ENCODE data around the gene DNAI1. TPM values are rescaled to one million over a fixed set of nuclear protein-coding genes. Genes with fewer than 3 reads are reported as not detected.

Gene DNAI1
- total RNA-seq, 4 donors from 2014 or later: not detected

DNA sequence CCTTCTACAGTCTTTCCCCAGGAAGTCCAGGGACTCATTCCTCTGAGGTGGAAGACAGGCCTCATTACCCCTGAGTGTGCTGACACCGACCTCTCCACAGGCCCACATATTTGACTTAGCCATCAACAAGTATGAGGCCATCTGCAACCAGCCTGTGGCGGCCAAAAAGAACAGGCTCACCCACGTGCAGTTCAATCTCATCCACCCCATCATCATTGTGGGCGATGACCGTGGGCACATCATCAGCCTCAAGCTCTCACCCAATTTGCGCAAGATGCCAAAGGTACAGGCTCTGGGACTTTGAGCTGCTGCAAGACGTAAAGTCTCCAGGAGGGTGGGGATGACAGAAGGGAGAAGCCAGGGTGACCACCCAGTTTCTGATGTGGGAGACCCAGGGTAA, 58.6 kb downstream of the DNAI1 start:
- DNase-seq (ENCODE audit: low spot score) (no peak), ATAC-seq (ENCODE audit: low FRiP score) (no peak)
- TF ChIP-seq, protein P1, sequence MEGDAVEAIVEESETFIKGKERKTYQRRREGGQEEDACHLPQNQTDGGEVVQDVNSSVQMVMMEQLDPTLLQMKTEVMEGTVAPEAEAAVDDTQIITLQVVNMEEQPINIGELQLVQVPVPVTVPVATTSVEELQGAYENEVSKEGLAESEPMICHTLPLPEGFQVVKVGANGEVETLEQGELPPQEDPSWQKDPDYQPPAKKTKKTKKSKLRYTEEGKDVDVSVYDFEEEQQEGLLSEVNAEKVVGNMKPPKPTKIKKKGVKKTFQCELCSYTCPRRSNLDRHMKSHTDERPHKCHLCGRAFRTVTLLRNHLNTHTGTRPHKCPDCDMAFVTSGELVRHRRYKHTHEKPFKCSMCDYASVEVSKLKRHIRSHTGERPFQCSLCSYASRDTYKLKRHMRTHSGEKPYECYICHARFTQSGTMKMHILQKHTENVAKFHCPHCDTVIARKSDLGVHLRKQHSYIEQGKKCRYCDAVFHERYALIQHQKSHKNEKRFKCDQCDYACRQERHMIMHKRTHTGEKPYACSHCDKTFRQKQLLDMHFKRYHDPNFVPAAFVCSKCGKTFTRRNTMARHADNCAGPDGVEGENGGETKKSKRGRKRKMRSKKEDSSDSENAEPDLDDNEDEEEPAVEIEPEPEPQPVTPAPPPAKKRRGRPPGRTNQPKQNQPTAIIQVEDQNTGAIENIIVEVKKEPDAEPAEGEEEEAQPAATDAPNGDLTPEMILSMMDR (IDR thresholded peaks at IDR 0.05): no peak

DNA sequence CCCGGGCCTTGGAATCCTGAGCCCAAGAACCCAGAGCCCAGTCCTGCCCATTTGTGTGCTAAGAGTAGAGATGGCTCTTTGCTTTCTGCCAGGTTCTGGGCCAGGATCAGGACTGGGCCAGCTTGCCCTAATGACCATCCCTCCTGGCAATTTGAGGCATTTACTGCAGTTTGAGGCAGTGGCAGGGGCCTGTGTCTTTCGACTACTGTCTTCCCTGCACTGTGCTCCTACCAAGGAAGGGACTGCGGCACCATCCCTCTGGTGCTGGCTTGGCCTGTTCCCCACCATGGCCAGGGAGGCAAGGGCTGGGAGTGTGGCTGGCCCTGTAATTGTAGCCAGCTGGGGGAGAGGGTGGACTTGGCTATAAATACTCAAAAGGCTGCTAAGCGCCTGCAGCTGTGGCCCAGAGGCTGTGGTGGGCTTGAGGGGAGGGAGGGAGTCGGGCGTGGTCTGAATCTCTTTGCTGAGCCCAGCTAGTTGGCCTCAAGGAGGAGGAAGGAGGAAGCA, 59.6 kb downstream of the DNAI1 start:
- no peak for DNase-seq (ENCODE audit: low spot score)
- TF ChIP-seq, protein P1 (IDR thresholded peaks at IDR 0.05): no peak

DNA sequence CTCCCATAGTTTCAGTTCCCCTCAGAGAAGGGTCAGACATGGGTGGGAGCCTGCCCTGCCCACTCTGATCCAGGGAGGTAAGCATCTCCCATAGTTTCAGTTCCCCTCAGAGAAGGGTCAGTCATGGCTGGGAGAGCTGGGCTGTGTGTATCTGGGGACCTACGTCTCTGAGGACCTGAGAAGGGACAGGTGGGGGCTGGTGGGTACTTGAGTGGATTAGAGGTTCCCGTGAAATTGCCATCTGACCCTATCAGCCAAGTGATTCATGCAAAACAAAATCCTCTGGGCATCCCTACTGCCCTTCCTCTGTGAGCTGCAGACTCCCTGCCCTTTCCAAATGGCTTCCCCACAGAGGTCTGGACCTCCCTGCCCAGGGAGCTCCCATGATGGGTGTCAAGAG, 60.3 kb downstream of the DNAI1 start:
- ATAC-seq (ENCODE audit: low FRiP score) (no peak), DNase-seq (ENCODE audit: low spot score) (no peak)
- TF ChIP-seq, protein P1 (IDR thresholded peaks at IDR 0.05): no peak

More for the DNA sequence above, 59.6 kb downstream of the DNAI1 start:
- no peak for ATAC-seq (ENCODE audit: low FRiP score)

DNA sequence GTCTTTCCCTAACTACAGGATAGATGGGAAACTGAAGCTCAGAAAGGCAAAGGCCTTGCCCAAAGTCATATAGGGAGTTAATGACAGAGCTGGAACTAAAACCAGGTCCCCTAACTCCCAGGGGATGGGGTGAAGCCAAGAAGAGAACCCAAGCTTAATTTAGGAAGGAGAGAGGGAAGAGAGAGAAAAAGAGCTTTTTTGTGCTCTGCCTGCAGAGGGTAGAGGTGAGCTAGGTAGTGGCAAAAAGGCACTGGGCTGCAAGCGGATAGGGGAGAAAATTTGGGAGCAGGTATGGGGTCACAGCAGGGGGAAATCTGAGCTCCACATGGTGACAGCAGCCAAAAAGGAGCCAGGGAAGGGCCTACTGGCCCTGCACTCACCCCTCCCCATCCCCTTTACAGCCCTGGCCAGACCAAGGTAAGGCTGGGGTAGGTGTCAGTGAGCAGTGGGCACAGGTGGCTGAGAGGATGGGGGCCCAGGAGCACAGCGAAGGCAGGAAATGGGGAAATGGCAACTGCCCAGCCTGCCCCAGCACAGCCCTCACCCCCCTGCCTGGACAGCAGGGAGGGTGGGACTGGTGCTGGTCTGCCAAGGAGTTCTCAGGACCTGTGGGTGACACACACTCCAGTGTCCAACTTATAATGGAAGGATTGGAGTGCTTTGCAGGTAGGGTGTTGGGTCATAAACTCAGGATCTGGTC, 60.9 kb downstream of the DNAI1 start:
- TF ChIP-seq, protein P1 (IDR thresholded peaks at IDR 0.05): no peak
- DNase-seq (ENCODE audit: low spot score): no peak
- ATAC-seq (ENCODE audit: low FRiP score): no peak

DNA sequence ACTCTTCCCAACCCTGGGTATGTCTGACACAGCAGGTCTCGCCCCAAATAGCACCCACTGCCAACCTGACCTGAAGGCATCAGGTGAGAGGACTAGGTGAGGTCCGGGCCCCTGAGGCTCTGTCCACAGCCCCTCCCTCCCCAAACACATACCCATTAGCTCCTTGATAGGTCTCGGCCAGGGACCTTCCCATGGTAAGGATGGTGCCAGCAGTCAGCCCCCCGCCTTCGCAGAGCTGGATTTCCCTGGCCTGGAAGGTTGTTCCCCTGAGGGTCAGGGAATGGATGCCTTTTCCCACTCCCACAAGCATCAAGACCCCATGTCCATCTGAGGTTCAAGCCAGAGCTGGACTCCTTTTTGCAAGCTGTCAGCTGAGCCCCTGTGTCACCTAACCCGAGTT, 61.5 kb downstream of the DNAI1 start:
- no peak for DNase-seq (ENCODE audit: low spot score)
- TF ChIP-seq, protein P1 (IDR thresholded peaks at IDR 0.05): no peak
- no peak for ATAC-seq (ENCODE audit: low FRiP score)

DNA sequence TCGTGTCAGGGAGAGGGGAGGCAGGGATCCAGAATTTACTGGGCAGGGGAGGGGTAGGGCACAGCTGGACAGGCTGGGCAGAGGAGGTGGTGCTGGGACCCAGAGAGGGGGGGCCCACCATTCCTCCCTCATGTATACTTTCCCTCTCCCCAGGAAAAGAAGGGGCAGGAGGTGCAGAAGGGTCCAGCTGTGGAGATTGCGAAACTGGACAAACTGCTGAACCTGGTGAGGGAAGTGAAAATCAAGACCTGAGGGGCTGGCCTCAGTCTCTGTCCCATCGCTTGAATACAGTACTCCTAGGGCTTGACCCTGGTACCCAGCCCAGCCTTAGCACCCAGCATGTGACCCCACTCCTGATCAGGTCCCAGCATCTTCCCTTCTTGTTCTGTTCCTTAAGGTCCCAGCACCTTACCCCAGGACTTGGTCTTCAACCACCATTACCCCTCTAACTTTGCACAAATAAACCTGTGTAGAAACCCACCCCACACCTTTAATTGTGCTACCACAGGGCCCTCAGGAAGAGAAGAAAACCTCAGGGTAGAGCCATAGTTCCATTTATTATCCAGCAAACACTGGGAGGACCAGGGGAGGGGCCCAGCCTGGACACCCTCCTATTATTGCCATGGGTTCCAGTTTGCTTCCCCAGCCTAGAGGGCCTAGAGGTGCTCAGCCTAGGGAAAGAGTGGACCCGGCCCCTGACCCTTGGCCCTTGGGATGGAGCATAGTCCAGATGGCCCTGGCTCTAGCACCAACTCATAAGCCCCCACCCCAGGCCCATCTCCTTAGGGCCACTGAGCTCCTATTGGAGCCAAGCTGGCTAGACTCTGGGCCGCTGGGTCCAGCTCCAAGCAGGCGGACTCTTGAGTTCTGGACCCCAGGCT, 62.1 kb downstream of the DNAI1 start:
- ATAC-seq (ENCODE audit: low FRiP score) (no peak), DNase-seq (ENCODE audit: low spot score) (no peak)
- TF ChIP-seq, protein P1 (IDR thresholded peaks at IDR 0.05): no peak
